Measurements from ENCODE around the gene FLT3LG.

GRCh38 chr19:49456326-49456725, 17.7 kb upstream of the FLT3LG start:
- TF ChIP-seq, protein P1, sequence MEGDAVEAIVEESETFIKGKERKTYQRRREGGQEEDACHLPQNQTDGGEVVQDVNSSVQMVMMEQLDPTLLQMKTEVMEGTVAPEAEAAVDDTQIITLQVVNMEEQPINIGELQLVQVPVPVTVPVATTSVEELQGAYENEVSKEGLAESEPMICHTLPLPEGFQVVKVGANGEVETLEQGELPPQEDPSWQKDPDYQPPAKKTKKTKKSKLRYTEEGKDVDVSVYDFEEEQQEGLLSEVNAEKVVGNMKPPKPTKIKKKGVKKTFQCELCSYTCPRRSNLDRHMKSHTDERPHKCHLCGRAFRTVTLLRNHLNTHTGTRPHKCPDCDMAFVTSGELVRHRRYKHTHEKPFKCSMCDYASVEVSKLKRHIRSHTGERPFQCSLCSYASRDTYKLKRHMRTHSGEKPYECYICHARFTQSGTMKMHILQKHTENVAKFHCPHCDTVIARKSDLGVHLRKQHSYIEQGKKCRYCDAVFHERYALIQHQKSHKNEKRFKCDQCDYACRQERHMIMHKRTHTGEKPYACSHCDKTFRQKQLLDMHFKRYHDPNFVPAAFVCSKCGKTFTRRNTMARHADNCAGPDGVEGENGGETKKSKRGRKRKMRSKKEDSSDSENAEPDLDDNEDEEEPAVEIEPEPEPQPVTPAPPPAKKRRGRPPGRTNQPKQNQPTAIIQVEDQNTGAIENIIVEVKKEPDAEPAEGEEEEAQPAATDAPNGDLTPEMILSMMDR (IDR thresholded peaks at IDR 0.05; ENCODE audit: low read depth, low read length), result no peak
- TF ChIP-seq POLR2A (IDR thresholded peaks at IDR 0.05; ENCODE audit: extremely low read depth, insufficient read length) (no peak), MAX (IDR thresholded peaks at IDR 0.05; ENCODE audit: low read depth, low read length) (no peak), MYC (IDR thresholded peaks at IDR 0.05; ENCODE audit: low read depth, low read length) (no peak)

All from NB4 (cell line).